Kidney (tissue), 14 donors: ENCODE measurements around the gene ARHGAP1. TPM values are rescaled to one million over a fixed set of nuclear protein-coding genes. Genes with fewer than 3 reads are reported as not detected.

Experiments used
- DNase-seq, 5 donors: peaks; one replicate each; pipeline ENCODE4 v3.0.0-alpha.2; 2013 to 2020
- FAIRE-seq: peaks from 2 replicates; lab custom pipeline; 2012; peaks lifted over from hg19 to GRCh38; lab: Jason Lieb, UNC
- H3K27ac ChIP-seq, 2 donors: one replicate each; pipeline ENCODE4 v1.7.0; 2013; ENCODE audit warnings: low read depth in 2 of 2, low read length in 2 of 2, inconsistent platforms in 1 of 2
- H3K27me3 ChIP-seq: one replicate; pipeline ENCODE4 v1.7.1; 2013; ENCODE audit warnings: low read length, inconsistent platforms; ENCODE audit not compliant: control insufficient read depth, insufficient read depth
- H3K36me3 ChIP-seq, 3 donors: one replicate each; pipeline versions ENCODE4 v1.7.0 to v1.7.1; 2013; ENCODE audit warnings: low read length in 3 of 3, control low read depth in 1 of 3, inconsistent platforms in 1 of 3; ENCODE audit not compliant: insufficient read depth in 3 of 3, control insufficient read depth in 2 of 3
- H3K4me1 ChIP-seq, 3 donors: one replicate each; pipeline versions ENCODE4 v1.7.0 to v1.7.1; 2013; ENCODE audit warnings: low read length in 3 of 3, inconsistent platforms in 1 of 3, low read depth in 1 of 3; ENCODE audit not compliant: control insufficient read depth in 2 of 3, insufficient read depth in 2 of 3
- H3K4me3 ChIP-seq, 3 donors: one replicate each; pipeline versions ENCODE4 v1.7.0 to v1.8.1; 2013; ENCODE audit warnings: low read length in 3 of 3, control low read depth in 1 of 3, inconsistent platforms in 1 of 3
- H3K9ac ChIP-seq, 3 donors: one replicate each; pipeline versions ENCODE4 v1.7.0 to v1.7.1; 2013; ENCODE audit warnings: low read length in 3 of 3, control low read depth in 1 of 3, inconsistent platforms in 1 of 3
- H3K9me3 ChIP-seq, 3 donors: one replicate each; pipeline versions ENCODE4 v1.7.0 to v1.7.1; 2013; ENCODE audit warnings: low read length in 3 of 3, control low read depth in 1 of 3, inconsistent platforms in 1 of 3; ENCODE audit not compliant: control insufficient read depth in 2 of 3, insufficient read depth in 1 of 3
- intact Hi-C: fragments of 100-400 bp; cut with DNase I; formaldehyde crosslinking; loops from one replicate; pipeline ENCODE4 v1.11.1; 2022
- polyA plus RNA-seq: library from polyadenylated mRNA; stranded (reverse); fragments of 350-450 nt; fragmentation: Illumina TruSeq; extraction: RNeasy Lipid Tissue Mini Kit (QIAGEN cat#74804); gene quantifications from one replicate; pipeline ENCODE4 v1.2.3, GENCODE V29; 2014; ENCODE audit warnings: low read depth, low replicate concordance; ENCODE audit not compliant: insufficient read depth
- total RNA-seq: library from RNA; stranded (reverse); fragmentation: NEBNext Ultra II Directional; extraction: Animal tissue kit (Norgen Biotek cat#: 25700); gene quantifications from one replicate; pipeline ENCODE4 v1.2.1, GENCODE V29; 2021
- TF ChIP-seq, protein P1 (sequence below): IDR thresholded peaks from 3 replicates; pipeline ENCODE4 v1.5.1; 2012; ENCODE audit warnings: mild to moderate bottlenecking, moderate library complexity, borderline replicate concordance; ENCODE audit not compliant: insufficient read depth; ENCODE audit errors: extremely low read depth
- donor health status: control.
- donor health status: control.
- donor health status: control.
- donor health status: control.
- donor health status: control.
- donor health status: DM: yes; HTN: yes; CAD: no.
- donor health status: Normal renal cell carcinoma (clear cell type).

ARHGAP1 gene
- total and polyA plus RNA-seq, 2 donors from 2014 or later: 35.5 to 137 TPM

GRCh38 chr11:46659908-46660307 is 40.5 kb downstream of the ARHGAP1 start:
- intact Hi-C loops: no loop called here
- no peak overlapping the region for H3K4me3 ChIP-seq
- FAIRE-seq (no peak), DNase-seq (no peak)
- no peaks in the 10 kb centered on the region for H3K4me1 ChIP-seq
- no peaks in the 10 kb centered on the region for H3K27me3 ChIP-seq
- H3K36me3 ChIP-seq: peaks cover 10 to 61% (median 43%) of the 10 kb centered on the region in 3 donors
- no peak overlapping the region for H3K9ac ChIP-seq
- H3K9me3 ChIP-seq: no peaks in the 10 kb centered on the region
- TF ChIP-seq, protein P1, sequence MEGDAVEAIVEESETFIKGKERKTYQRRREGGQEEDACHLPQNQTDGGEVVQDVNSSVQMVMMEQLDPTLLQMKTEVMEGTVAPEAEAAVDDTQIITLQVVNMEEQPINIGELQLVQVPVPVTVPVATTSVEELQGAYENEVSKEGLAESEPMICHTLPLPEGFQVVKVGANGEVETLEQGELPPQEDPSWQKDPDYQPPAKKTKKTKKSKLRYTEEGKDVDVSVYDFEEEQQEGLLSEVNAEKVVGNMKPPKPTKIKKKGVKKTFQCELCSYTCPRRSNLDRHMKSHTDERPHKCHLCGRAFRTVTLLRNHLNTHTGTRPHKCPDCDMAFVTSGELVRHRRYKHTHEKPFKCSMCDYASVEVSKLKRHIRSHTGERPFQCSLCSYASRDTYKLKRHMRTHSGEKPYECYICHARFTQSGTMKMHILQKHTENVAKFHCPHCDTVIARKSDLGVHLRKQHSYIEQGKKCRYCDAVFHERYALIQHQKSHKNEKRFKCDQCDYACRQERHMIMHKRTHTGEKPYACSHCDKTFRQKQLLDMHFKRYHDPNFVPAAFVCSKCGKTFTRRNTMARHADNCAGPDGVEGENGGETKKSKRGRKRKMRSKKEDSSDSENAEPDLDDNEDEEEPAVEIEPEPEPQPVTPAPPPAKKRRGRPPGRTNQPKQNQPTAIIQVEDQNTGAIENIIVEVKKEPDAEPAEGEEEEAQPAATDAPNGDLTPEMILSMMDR: no peak
- H3K27ac ChIP-seq: no peak overlapping the region

DNA sequence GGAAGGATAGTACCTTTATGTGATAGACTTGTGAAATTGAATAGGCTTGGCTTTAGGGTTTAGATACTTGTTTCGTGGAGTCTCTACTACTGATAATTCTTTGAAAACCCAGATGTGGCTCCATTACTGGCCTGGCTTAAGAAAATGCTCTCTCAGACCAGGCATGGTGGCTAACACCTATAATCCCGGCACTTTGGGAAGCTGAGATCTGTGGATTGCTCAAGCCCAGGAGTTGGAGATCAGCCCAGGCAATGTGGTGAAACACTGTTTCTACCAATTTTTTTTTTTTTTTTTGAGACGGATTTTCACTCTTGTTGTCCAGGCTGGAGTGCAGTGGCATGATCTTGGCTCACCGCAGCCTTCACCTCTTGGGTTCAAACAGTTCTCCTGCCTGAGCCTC is 42.2 kb downstream of the ARHGAP1 start:
- FAIRE-seq (no peak), DNase-seq (no peak)
- Histone ChIP-seq H3K4me1 (no peaks in the 10 kb centered on the region), H3K9me3 (no peaks in the 10 kb centered on the region), H3K27ac (no peak overlapping the region), H3K9ac (no peak overlapping the region), H3K27me3 (no peaks in the 10 kb centered on the region), H3K4me3 (no peak overlapping the region), H3K36me3 (peaks cover 11 to 53% (median 37%) of the 10 kb centered on the region in 3 donors)
- intact Hi-C loops: no loop called here
- TF ChIP-seq, protein P1: no peak

DNA sequence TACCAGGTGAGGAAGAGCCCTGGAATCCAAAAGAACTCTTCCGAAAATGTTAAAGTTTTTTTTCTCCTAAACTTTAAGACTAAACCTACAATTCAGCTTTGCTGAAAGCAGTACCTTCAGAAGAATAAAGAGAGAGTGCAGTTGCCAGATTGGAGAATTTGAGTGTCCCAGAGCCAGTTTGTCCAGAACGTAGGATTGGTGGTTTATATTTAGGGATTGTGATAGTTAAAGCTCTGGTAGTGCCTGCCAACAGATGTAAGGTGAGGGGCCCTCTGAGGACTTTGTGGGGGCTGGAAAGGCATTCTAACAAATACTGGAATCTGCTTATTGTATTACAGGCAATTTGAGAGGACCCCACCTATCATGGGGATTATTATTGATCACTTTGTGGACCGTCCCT is 43.2 kb downstream of the ARHGAP1 start:
- no peak for FAIRE-seq
- no peaks in the 10 kb centered on the region for H3K27me3 ChIP-seq

More for the DNA sequence above, 43.2 kb downstream of the ARHGAP1 start:
- H3K27ac ChIP-seq: no peak overlapping the region
- peaks cover 11 to 50% (median 34%) of the 10 kb centered on the region in 3 donors for H3K36me3 ChIP-seq
- H3K9ac ChIP-seq: no peak overlapping the region
- no peaks in the 10 kb centered on the region for H3K9me3 ChIP-seq
- TF ChIP-seq, protein P1: no peak
- no peak for DNase-seq
- no peaks in the 10 kb centered on the region for H3K4me1 ChIP-seq
- no peak overlapping the region for H3K4me3 ChIP-seq
- intact Hi-C loops: no loop called here
